ENCODE measurements around the gene STOX2. TPM values are rescaled to one million over a fixed set of nuclear protein-coding genes. Genes with fewer than 3 reads are reported as not detected.

STOX2 gene
- total and polyA plus RNA-seq, 10 of the 15 experiments (the other 5 are each of a cell fraction or from before 2014, with no cell fraction given) = 0.01 to 1.2 (median 0.18) TPM; not detected in 4

DNA sequence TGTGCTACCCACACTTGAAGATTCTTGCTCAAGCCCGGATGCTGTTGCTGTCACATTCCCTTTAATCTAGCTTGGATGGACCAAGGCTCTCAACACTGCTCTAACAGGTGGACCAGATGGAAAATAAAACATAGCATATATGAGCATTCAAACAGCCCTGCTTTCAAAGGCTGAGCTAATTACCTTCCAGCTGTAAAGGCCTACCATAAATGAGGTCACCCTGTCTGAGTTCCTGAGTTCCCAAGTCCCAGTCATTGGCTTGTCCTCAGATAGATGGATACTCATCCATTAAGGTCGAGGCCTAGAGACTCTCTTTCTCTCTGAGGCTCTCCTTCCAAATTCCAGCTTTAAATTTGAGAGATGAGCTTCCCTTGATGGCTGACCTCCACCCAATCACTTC, 147.5 kb downstream of the STOX2 start:
- Histone ChIP-seq H3K79me2 (ENCODE audit: control insufficient read depth, insufficient read depth, low read length) (no peaks in the 10 kb centered on the region), H3K4me3 (no peak overlapping the region), H3K9ac (ENCODE audit: control insufficient read depth, insufficient read depth, low read length) (no peak overlapping the region), H3K27me3 (replicated peaks in 1 of 2; ENCODE audit: control insufficient read depth in 2 of 2, insufficient read depth in 2 of 2, low read length in 1 of 2) (peaks cover 0 to 2% of the 10 kb centered on the region in 2 experiments; a peak in 2 of 4 replicates), H3K27ac (ENCODE audit: control insufficient read depth, insufficient read depth) (no peak overlapping the region), H3K4me2 (ENCODE audit: control insufficient read depth, insufficient read depth) (no peak overlapping the region), H3K9me3 (replicated peaks; ENCODE audit: control insufficient read depth, insufficient read depth, low read length) (no peaks in the 10 kb centered on the region), H3K4me1 (ENCODE audit: control insufficient read depth, insufficient read depth, low read length) (no peaks in the 10 kb centered on the region), H2AFZ (ENCODE audit: control insufficient read depth, low read depth, low read length) (no peak overlapping the region), H4K20me1 (ENCODE audit: control insufficient read depth, insufficient read depth) (no peaks in the 10 kb centered on the region), H3K36me3 (ENCODE audit: control insufficient read depth in 2 of 2, insufficient read depth in 2 of 2, low read length in 1 of 2) (no peaks in the 10 kb centered on the region)
- in situ Hi-C loops (cut with MboI) = no loop called here
- SMC1A ChIA-PET (ENCODE audit: uncharacterized antibody, unreplicated experiment) = interaction anchor here (0.5 to 1.0 kb wide), 2 partner anchors 60 to 380 kb away, joined by 3 read pairs; no protein-coding TSS in a partner anchor
- no peak for FAIRE-seq
- 9% methylated on average over 2 of the region's 2 CpGs for WGBS (ENCODE audit: insufficient coverage, insufficient replicate concordance, low lambda C conversion rate, missing lambda C conversion rate)
- TF ChIP-seq DPF2 (IDR thresholded peaks at IDR 0.05) (no peak), SMAD1 (IDR thresholded peaks at IDR 0.05; ENCODE audit: low read depth, partially characterized antibody) (no peak), NR2F1 (conservative IDR thresholded peaks at IDR 0.05) (no peak), FOXK2 (IDR thresholded peaks at IDR 0.05) (no peak), KDM1A (IDR thresholded peaks at IDR 0.05; ENCODE audit: borderline replicate concordance) (no peak), YBX1 (IDR thresholded peaks at IDR 0.05) (no peak), ESRRA (IDR thresholded peaks at IDR 0.05; ENCODE audit: low read length) (no peak), MEF2B (IDR thresholded peaks at IDR 0.05; ENCODE audit: partially characterized antibody, poor library complexity, severe bottlenecking) (no peak), ZZZ3 (IDR thresholded peaks at IDR 0.05; ENCODE audit: control insufficient read depth, insufficient read length, low read depth) (no peak), CHD4 (IDR thresholded peaks at IDR 0.05) (no peak), BACH1 (IDR thresholded peaks at IDR 0.05; ENCODE audit: borderline replicate concordance) (no peak), NR2C2 (IDR thresholded peaks at IDR 0.05; ENCODE audit: borderline replicate concordance, control insufficient read depth, insufficient read length, low read depth) (no peak), SREBF2 (IDR thresholded peaks at IDR 0.05; ENCODE audit: low read length) (no peak), STAT3 (IDR thresholded peaks at IDR 0.05; ENCODE audit: low read depth, low read length) (no peak)
- TF ChIP-seq, protein P1, sequence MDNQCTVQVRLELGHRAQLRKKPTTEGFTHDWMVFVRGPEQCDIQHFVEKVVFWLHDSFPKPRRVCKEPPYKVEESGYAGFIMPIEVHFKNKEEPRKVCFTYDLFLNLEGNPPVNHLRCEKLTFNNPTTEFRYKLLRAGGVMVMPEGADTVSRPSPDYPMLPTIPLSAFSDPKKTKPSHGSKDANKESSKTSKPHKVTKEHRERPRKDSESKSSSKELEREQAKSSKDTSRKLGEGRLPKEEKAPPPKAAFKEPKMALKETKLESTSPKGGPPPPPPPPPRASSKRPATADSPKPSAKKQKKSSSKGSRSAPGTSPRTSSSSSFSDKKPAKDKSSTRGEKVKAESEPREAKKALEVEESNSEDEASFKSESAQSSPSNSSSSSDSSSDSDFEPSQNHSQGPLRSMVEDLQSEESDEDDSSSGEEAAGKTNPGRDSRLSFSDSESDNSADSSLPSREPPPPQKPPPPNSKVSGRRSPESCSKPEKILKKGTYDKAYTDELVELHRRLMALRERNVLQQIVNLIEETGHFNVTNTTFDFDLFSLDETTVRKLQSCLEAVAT (IDR thresholded peaks at IDR 0.05) = no peak
- TF ChIP-seq, protein P2, sequence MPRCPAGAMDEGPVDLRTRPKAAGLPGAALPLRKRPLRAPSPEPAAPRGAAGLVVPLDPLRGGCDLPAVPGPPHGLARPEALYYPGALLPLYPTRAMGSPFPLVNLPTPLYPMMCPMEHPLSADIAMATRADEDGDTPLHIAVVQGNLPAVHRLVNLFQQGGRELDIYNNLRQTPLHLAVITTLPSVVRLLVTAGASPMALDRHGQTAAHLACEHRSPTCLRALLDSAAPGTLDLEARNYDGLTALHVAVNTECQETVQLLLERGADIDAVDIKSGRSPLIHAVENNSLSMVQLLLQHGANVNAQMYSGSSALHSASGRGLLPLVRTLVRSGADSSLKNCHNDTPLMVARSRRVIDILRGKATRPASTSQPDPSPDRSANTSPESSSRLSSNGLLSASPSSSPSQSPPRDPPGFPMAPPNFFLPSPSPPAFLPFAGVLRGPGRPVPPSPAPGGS (IDR thresholded peaks at IDR 0.05; ENCODE audit: borderline replicate concordance, insufficient read depth, low read depth, low read length, poor library complexity, severe bottlenecking) = no peak
- TF ChIP-seq, protein P3, sequence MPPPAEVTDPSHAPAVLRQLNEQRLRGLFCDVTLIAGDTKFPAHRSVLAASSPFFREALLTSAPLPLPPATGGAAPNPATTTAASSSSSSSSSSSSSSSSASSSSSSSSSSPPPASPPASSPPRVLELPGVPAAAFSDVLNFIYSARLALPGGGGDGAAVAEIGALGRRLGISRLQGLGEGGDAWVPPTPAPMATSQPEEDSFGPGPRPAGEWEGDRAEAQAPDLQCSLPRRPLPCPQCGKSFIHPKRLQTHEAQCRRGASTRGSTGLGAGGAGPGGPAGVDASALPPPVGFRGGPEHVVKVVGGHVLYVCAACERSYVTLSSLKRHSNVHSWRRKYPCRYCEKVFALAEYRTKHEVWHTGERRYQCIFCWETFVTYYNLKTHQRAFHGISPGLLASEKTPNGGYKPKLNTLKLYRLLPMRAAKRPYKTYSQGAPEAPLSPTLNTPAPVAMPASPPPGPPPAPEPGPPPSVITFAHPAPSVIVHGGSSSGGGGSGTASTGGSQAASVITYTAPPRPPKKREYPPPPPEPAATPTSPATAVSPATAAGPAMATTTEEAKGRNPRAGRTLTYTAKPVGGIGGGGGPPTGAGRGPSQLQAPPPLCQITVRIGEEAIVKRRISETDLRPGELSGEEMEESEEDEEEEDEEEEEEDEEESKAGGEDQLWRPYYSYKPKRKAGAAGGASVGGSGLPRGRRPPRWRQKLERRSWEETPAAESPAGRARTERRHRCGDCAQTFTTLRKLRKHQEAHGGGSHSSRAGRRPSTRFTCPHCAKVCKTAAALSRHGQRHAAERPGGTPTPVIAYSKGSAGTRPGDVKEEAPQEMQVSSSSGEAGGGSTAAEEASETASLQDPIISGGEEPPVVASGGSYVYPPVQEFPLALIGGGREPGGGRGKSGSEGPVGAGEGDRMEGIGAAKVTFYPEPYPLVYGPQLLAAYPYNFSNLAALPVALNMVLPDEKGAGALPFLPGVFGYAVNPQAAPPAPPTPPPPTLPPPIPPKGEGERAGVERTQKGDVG (CRISPR knock-in tag; IDR thresholded peaks at IDR 0.05) = no peak
- no peak for ATAC-seq
- no TSS peak for BruUV-seq (replicated peaks)
- RAD21 ChIA-PET (ENCODE audit: unreplicated experiment) = no interaction called here
- DNase-seq (ENCODE audit: low read depth, low spot score) = no peak
- intact Hi-C loops (cut with micrococcal nuclease; ENCODE audit: unreplicated experiment) = no loop called here
- CTCF ChIA-PET = no interaction called here
- POLR2A ChIA-PET = no interaction called here

Data from GM12878 (cell line).